Amygdala (tissue), 56 donors: Measurements from ENCODE around the gene NUDT15.

Experiments used
- DNase-seq, 56 donors: peaks; one replicate each; lab custom pipeline; 2025; lab: John Stamatoyannopoulos, UW

The NUDT15 gene

DNA sequence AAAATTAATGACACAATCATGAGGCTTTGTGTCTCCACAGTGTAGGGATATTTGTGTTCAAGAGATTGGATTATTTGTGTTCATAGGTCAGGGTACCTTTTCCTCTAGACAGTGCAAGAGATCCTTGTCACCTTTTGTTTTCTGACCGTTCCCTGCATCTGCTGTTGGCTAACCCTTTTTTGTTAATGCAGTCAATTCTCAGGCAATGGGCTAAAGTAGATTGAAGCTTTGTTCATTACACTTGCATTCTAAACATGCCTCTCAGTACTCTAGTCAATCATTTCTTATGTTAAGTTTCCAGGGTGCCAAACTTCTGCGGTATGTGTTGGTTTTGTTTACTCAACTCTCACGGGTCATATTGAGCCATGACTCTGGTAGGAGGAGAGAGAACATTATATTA lies 59.1 kb downstream of the NUDT15 start:
- no peak for DNase-seq
